Chondrocyte (in vitro differentiated cells): Measurements from ENCODE around the gene BIN1. TPM values are rescaled to one million over a fixed set of nuclear protein-coding genes. Genes with fewer than 3 reads are reported as not detected.

ENCODE experiments used
- DNase-seq: peaks from one replicate; pipeline ENCODE4 v3.0.0; 2021; ENCODE audit warnings: mixed read lengths, low spot score
- H3K27ac Mint-ChIP-seq: one replicate; pipeline ENCODE4 v1.8.0; 2021; ENCODE audit warnings: mild to moderate bottlenecking, moderate library complexity, mixed read lengths; ENCODE audit not compliant: unreplicated experiment
- H3K27me3 Mint-ChIP-seq: 2 replicates; pipeline ENCODE4 v1.8.0; 2021; ENCODE audit warnings: low read depth, mixed read lengths
- H3K36me3 Mint-ChIP-seq: 2 replicates; pipeline ENCODE4 v1.8.0; 2021; ENCODE audit warnings: low read depth, mixed read lengths
- H3K4me1 Mint-ChIP-seq: 2 replicates; pipeline ENCODE4 v1.8.0; 2021; ENCODE audit warnings: low read depth, mild to moderate bottlenecking, mixed read lengths
- H3K4me3 Mint-ChIP-seq: one replicate; pipeline ENCODE4 v1.8.0; 2021; ENCODE audit warnings: mild to moderate bottlenecking, moderate library complexity, mixed read lengths; ENCODE audit not compliant: unreplicated experiment
- H3K9me3 Mint-ChIP-seq: 2 replicates; pipeline ENCODE4 v1.8.0; 2021; ENCODE audit warnings: low read depth, mixed read lengths
- CTCF ChIP-seq: fragments of 200-600 bp; sonication (generic); IDR thresholded peaks from 2 replicates; pipeline ENCODE4 v1.5.0; 2021; ENCODE audit warnings: antibody characterized with exemption, mild to moderate bottlenecking, moderate library complexity
- long read RNA-seq: library from polyadenylated mRNA; stranded (forward); transcript quantifications from one replicate; pipeline ENCODE4 v2.0.0, GENCODE V29; 2021
- total RNA-seq: library from RNA; stranded (reverse); gene quantifications from 3 replicates; pipeline ENCODE4 v1.2.1, GENCODE V29; 2021

The BIN1 gene
- 40.0 to 64.0 TPM (median 63.6 TPM) in 3 replicates for total RNA-seq
- long read RNA-seq, transcript BIN1-209 (15 exons, 2,293 nt) = major isoform, 80 of 188 reads
- long read RNA-seq, transcript BIN1-211 (14 exons, 2,143 nt) = minor isoform, 34 of 188 reads
- long read RNA-seq, transcript BIN1-204 (13 exons, 2,074 nt) = minor isoform, 22 of 188 reads
- long read RNA-seq, partial matches to known transcripts = 6 of 188 reads
- long read RNA-seq, other reads (novel, unspliced or antisense) = 44 of 188 reads

GRCh38 chr2:127106991-127107621, at the start of gene BIN1:
Gene BIN1, minus strand, starts transcription at chr2:127107154. Its CDS starts 211 bp downstream, at chr2:127106943.
- no peaks in the 10 kb centered on the region for H3K36me3 Mint-ChIP-seq
- peak within 1 kb of the TSS; percentile 79 for H3K4me3 Mint-ChIP-seq
- no peaks in the 10 kb centered on the region for H3K27me3 Mint-ChIP-seq
- H3K4me1 Mint-ChIP-seq = peaks cover 40% of the 10 kb centered on the region
- H3K9me3 Mint-ChIP-seq = no peaks in the 10 kb centered on the region
- peak; percentile 92 for DNase-seq
- TF ChIP-seq CTCF = no peak
- H3K27ac Mint-ChIP-seq = peak within 1 kb of the TSS; percentile 80

GRCh38 chr2:127155947-127156346, 49.0 kb upstream of the BIN1 start:
- H3K36me3 Mint-ChIP-seq = no peaks in the 10 kb centered on the region
- H3K27ac Mint-ChIP-seq = peak overlapping the region; percentile 88

GRCh38 chr2:127155028-127155581, 48.2 kb upstream of the BIN1 start:
- H3K4me1 Mint-ChIP-seq = peaks cover 70% of the 10 kb centered on the region
- peaks cover 2% of the 10 kb centered on the region for H3K36me3 Mint-ChIP-seq
- H3K27ac Mint-ChIP-seq = peak overlapping the region; percentile 88
- peaks cover 4% of the 10 kb centered on the region for H3K9me3 Mint-ChIP-seq
- no peaks in the 10 kb centered on the region for H3K27me3 Mint-ChIP-seq
- peak overlapping the region; percentile 13 for H3K4me3 Mint-ChIP-seq
- no peak for DNase-seq
- no peak for TF ChIP-seq CTCF

More at GRCh38 chr2:127155947-127156346, 49.0 kb upstream of the BIN1 start:
- no peak overlapping the region for H3K4me3 Mint-ChIP-seq
- peaks cover 70% of the 10 kb centered on the region for H3K4me1 Mint-ChIP-seq
- H3K27me3 Mint-ChIP-seq = no peaks in the 10 kb centered on the region
- DNase-seq = no peak
- no peak for TF ChIP-seq CTCF
- peaks cover 3% of the 10 kb centered on the region for H3K9me3 Mint-ChIP-seq

- Mint-ChIP-seq H3K27ac (peak overlapping the region; percentile 88), H3K4me3 (no peak overlapping the region), H3K27me3 (no peaks in the 10 kb centered on the region), H3K36me3 (peaks cover 3% of the 10 kb centered on the region), H3K9me3 (peaks cover 6% of the 10 kb centered on the region), H3K4me1 (peaks cover 72% of the 10 kb centered on the region)
- no peak for TF ChIP-seq CTCF
- DNase-seq = no peak
Observed at GRCh38 chr2:127154396-127154795, 47.4 kb upstream of the BIN1 start.

GRCh38 chr2:127153691-127154158, 46.8 kb upstream of the BIN1 start:
- DNase-seq = no peak
- Mint-ChIP-seq H3K27me3 (no peaks in the 10 kb centered on the region), H3K36me3 (peaks cover 3% of the 10 kb centered on the region), H3K4me3 (no peak overlapping the region), H3K27ac (peak overlapping the region; percentile 88), H3K4me1 (peaks cover 71% of the 10 kb centered on the region), H3K9me3 (peaks cover 6% of the 10 kb centered on the region)
- no peak for TF ChIP-seq CTCF
